Colon (tissue), 2 donors: Measurements from ENCODE around the gene ADA.
"Not testable (repeated sequence)": the region's sequence is repeated elsewhere in the genome, so short reads cannot be mapped to it uniquely, and the experiment has no call there.

Experiments used
- FAIRE-seq: peaks from 2 replicates; lab custom pipeline; 2012; peaks lifted over from hg19 to GRCh38; lab: Jason Lieb, UNC
- donor health status: control.
- donor health status: control.

ADA gene

GRCh38 chr20:44599715-44600114 lies 51.8 kb downstream of the ADA start:
- FAIRE-seq = no peak

DNA sequence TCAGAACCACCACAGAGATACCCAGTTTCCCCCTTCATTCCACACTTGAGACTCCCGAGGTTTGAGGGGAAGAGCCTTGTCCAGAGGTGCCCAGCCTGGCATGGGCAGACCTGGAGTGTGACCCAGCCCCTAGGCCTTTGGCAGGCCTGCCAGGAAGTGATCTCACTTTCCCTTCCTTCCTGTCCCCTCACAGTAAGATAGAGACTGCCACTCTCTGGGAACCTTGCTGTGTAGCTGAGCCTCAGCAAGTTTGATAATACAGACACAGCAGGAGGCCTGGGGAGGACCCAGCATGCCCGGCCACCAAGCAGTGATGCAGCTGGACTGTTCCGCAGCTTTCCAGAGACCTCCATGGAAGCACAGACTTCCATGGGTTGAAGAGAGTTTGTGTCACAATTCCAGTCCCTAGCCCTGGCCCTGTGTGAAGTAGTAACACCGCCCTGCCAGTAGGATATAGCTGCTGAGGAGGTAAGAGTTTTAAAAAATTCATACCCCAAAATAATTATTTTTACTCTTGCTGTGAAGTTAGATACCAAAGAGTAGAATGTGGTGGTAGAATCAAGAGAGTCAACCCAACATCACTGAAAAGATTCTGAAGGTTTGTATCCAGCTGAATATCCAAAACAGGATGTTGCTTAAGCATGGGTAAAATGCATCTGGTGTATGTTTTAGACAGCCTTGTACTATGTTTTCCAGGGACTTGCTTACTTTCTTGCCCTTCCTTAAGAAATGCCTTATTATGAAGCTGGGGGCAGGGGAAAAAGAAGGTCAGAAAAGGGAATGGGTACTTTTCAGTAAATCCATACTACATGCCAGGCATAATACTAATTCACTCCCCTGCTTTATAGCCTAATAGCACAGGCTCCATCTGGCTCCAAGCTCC lies 52.8 kb downstream of the ADA start:
- FAIRE-seq = no peak

GRCh38 chr20:44597930-44598329 lies 53.6 kb downstream of the ADA start:
- FAIRE-seq = no peak

- no peak for FAIRE-seq
Observed at GRCh38 chr20:44597516-44597915, 54.0 kb downstream of the ADA start.

- no peak for FAIRE-seq
Observed at GRCh38 chr20:44596876-44597275, 54.6 kb downstream of the ADA start.

- FAIRE-seq = no peak
Observed at GRCh38 chr20:44596010-44596409, 55.5 kb downstream of the ADA start.

- no peak for FAIRE-seq
Observed at GRCh38 chr20:44594730-44595129, 56.8 kb downstream of the ADA start.

DNA sequence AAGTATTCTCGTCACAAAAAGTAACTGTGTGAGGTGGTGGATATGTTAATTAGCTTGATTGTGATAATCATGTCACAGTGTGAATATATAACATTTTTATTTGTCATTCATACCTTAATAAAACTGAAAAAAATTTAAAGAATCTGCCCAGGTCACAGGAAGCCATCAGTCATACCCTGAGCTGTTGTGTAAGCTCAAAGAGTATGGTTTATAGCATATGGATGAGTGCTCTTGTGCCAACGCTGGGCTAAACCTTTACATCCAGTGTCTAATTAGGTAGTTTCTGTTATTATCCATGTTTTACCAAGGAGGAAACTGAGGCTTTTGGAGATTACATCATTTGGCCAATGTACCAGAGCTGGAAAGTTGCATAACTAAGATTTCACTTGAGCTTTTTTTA lies 57.7 kb downstream of the ADA start:
- no peak for FAIRE-seq

DNA sequence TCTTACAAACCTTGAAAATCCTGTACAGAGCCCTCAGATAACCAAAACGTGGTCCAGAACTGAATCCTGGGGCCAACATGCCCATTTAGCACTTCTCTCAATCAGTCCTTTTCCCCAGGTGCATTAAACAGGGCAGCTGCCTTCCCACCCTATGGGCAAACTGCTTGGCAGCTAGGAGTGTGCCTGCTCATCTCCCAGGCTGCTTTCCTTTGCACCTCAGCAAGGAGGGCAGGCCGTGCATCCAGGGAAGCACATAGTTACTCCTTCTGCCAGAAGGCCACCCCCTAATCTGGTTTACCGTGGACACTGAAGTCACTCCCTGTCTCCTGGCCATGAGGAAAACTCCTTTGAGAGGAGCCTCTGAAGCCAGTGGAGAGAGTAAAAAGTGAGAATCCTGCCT lies 59.1 kb downstream of the ADA start:
- FAIRE-seq = no peak

- FAIRE-seq = no peak
Observed at GRCh38 chr20:44590980-44591778, 60.3 kb downstream of the ADA start.

DNA sequence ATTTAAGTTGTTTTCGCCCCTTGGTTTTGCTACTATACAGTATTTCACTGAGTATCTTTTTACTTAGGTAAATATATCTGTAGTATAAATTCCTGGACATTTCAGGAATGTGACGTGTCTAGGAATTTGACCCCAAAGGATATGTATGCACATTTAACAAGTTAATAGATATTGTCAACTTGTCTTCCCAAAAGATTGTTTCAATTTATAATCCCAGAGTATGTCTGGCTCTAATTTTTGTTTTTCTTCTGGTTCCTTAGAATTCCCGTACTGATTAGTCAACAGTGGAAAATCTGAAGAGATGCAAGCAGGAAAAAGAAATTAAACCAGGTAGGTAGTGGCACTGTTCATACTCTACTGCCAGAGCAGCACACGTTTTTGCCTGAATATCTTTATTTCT lies 62.0 kb downstream of the ADA start:
- no peak for FAIRE-seq

DNA sequence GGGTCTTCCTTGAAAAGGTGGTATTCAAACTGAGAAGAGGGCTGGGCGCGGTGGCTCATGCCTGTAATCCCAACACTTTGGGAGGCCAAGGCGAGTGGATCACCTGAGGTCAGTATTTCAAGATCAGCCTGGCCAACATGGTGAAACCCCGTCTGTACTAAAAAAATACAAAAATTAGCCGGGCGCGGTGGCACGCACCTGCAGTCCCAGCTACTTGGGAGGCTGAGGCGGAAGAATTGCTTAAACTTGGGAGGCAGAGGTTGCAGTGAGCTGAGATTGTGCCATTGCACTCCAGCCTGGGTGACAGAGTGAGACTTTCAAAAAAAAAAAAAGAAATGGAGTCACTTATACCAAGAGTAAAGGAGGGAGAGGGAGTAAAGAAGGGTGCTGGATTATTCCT lies 63.2 kb downstream of the ADA start:
- not testable (repeated sequence) for FAIRE-seq

GRCh38 chr20:44587035-44587980 lies 64.2 kb downstream of the ADA start:
- no peak for FAIRE-seq

DNA sequence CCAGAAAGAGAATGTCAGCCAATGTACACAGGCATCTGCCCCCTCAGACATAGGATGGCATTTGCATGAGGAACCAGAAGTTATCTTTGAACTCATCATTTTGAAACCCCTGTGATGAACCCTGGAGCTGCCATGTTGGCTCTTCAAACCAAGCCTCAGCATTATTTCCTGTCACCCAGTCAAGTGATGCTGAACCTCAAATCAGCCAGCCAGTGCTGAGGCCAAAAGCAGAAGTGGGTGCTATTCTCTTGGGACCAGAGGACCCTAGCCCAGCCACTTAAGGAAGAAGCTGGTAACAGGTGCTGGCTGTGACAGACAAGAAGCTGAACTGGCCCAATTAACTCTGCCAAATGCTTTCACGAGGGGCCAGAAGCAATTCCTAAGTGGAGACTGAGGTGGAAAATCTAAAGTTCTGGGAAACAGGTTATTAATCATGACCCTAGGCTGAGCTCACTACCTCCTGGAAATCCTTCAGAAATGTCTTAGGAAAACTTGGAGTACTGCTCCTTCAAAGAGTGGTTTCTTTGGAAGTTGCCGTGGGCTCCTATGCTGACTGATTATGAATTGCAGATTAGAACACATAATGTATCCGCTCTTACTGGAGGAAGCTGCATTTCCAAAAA lies 65.1 kb downstream of the ADA start:
- FAIRE-seq = no peak

DNA sequence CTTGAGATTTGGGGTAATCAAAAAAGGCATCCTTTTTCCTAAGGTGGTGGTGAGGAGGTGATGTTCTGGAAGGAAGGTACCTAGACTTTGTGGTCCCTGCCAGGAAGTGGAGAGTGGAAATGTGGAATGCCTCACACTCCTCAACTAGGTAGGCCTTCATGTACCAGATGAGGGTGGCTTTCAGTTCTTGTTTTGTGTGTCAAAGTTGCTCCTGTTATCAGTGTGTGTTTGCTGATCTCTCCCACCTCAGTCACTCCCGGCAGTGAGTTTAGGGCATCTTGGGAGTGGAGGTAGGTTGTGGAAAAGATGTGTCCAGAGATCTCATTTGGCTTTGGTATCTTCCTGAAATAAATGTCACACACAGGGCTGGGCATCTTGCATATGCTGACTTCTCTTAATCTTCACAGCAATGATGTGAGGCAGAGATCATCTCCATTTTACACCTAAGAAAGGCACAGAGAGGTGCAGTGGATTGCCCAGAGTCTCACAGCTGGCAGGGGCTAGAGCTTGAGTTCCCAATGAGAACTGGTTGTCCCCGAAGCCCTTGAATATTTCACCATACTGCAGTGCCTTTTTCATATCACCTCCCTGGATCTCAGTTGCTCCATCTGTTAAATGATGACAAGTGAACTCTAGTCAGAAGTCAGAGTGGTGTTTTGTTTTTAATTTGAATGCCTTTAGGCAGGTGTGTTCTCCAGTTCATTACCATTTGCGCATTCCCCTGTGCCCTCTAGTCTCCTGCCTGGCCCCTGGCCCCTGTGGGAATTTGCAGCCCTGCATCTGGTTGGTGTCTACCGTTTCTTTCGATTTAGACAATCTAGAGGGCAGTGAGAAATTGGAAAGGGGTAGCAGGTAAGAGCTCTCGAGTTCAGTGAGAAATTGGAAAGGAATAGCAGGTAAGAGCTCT lies 66.2 kb downstream of the ADA start:
- no peak for FAIRE-seq

DNA sequence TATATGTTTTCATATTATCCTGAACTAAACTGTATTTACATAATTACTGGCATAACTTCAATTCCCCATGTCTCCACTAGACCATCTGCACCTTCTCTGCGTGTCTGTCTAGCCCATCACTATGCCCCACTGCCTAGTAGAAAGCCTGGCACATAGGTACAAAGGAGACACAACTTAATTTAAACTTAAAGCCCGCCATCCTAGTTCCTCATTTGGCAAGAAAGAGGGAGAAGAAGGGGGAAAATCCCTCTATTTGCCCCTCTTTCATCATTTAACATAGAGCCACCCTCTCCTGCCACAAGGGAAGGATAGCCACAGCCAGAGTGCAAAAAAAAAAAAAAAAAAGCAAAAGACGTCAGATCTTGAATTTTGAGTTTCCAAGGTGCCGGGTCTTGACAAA lies 67.3 kb downstream of the ADA start:
- FAIRE-seq = no peak

GRCh38 chr20:44583157-44583556 lies 68.3 kb downstream of the ADA start:
- no peak for FAIRE-seq

- FAIRE-seq = no peak
Observed at GRCh38 chr20:44582311-44583025, 69.0 kb downstream of the ADA start, which contains the start of gene PKIG. Gene PKIG (plus strand): TSS chr20:44582579. CDS start chr20:44614557, 31,978 bp downstream.

DNA sequence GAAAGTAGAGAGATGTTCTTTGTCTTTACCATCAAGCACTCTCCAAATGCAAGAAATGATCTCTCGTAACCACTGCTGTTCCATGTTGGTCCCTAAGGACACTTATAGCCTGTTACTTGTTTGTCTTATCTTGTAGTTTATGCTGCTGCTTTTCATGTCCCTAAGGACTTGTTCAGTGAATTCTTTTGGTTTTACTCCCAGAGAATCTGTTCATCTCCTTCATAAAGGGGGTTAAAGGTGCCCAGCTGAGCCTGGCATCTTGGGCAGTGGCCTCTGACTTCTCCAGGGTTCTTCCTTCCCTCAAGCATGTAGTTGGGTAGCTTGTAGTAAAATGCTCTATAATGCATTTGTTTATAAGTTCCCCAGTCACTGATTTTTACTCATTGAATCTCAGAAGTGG lies 70.0 kb downstream of the ADA start:
- no peak for FAIRE-seq
